Measurements from ENCODE around the gene TACO1.

The TACO1 gene

GRCh38 chr17:63641692-63642448, 41.2 kb downstream of the TACO1 start:
- no peak for DNase-seq

GRCh38 chr17:63644846-63645245, 44.2 kb downstream of the TACO1 start:
- no peak for DNase-seq

- DNase-seq, result no peak
Measured at GRCh38 chr17:63645775-63646487, 45.2 kb downstream of the TACO1 start.

GRCh38 chr17:63646488-63646806, 45.8 kb downstream of the TACO1 start:
- no peak for DNase-seq

GRCh38 chr17:63647065-63647725, 46.5 kb downstream of the TACO1 start:
- no peak for DNase-seq

- DNase-seq, result no peak
Measured at GRCh38 chr17:63647936-63648335, 47.2 kb downstream of the TACO1 start.

GRCh38 chr17:63649813-63650212, 49.1 kb downstream of the TACO1 start:
- no peak for DNase-seq

GRCh38 chr17:63652106-63652505, 51.4 kb downstream of the TACO1 start:
- DNase-seq, result no peak

- DNase-seq, result no peak
Measured at GRCh38 chr17:63653050-63653449, 52.4 kb downstream of the TACO1 start.

- no peak for DNase-seq
Measured at GRCh38 chr17:63657786-63658185, 57.1 kb downstream of the TACO1 start.

All from left hindlimb (tissue), 1 donor.